NCI-H1694 (cell line): ENCODE results near the gene FRY.
"Not testable (repeated sequence)": the region's sequence is repeated elsewhere in the genome, so short reads cannot be mapped to it uniquely, and the experiment has no call there.

Experiments
- DNase-seq: peaks from one replicate; lab custom pipeline; 2025; lab: John Stamatoyannopoulos, UW

The FRY gene

GRCh38 chr13:32031025-32031814 lies at the start of gene FRY:
Gene FRY, plus strand, starts transcription at chr13:32031774. Its CDS starts 22 bp downstream, at chr13:32031796.
- peak; percentile 25 for DNase-seq

DNA sequence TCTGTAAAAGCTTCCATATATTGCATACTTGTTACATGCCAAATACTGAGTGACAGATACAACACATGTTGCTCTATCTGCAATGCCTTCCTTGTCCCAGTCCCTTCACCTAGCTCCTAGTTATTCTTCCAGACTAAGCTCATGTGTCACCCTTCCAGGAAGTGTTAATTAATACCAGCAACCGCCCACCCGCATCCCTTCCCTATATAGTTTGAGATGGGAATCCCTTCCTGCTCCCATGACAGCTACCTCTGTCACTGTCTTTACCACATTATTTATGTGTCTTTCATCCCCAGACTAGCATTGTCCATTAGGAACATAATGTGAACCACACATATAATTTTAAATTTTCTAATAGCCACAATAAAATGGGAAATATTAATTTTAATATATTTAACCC lies 49.5 kb upstream of the FRY start:
- no peak for DNase-seq

DNA sequence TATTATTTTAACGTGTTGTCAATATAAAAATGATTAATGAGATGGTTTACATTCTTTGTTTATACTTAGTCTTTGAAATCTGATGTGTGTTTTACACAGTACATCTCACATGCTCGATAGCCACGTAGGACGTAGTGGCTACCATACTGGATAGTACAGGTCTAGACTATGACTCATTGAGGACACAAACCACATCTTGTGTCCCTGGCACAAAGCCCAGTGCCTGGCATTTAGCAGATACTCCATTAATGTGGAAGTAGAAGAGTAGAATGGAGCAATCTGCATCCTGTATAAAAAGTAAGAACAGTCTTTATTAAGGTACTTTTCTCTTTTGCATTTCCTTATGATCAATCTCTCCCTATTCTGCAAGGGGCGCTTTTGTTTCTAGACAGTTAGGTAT lies 49.0 kb upstream of the FRY start:
- DNase-seq = peak; percentile 7

DNA sequence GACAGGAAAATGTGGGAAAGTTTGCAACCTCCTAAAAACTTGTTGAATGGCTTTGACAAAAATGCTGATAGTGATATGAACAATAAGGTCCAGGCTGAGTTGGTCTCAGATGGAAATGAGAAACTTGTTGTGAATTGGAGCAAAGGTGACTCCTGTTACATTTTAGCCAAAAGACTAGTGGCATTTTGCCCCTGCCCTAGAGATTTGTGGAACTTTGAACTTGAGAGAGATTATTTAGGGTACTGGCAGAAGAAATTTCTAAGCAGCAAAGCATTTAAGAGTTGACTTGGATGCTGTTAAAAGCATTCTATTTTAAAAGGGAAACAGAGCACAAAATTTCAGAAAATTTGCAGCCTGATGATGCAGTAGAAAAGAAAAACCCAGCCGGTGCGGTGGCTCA lies 47.9 kb upstream of the FRY start:
- not testable (repeated sequence) for DNase-seq

- DNase-seq = not testable (repeated sequence)
These were observed 47.2 kb upstream of the FRY start for GRCh38 chr13:31984388-31984787.

DNA sequence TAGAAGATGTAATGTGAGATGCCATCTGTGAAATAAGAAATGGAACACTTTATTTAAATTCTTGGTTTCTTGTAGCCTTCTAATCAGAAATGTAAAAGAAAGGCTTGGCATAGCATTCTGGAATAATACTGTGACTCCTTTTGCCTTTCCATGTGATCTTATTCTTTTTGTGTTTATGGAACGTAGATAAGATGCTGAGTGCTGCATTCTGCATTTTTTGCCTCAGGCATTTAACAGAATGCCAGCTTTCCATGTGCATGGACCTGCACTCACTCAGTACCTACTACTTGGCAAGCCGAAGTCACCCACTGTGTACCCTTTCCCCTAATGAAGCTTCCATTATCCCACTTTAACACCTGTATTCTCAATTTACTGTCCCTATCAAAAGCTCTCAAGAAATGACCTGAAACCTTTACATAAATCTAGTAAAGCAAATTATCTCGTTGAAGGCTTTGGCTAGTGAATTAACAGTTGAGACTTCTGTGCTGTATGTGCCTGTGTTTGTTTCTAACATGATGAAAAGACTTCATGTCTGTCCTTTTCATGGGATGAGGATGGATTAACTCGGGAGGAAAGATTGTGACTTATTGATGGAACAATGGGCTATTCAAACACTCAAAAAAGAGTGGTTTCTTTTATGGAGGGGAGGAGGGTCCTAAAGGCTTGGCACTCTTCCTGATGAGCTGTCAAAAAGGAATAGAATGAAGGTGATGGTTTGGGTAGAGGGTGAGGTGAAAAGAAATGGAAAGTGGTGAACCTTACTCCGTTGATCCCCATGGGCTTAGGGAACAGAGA lies 44.7 kb upstream of the FRY start:
- no peak for DNase-seq

GRCh38 chr13:31987535-31988170 lies 43.9 kb upstream of the FRY start:
- DNase-seq = no peak

DNA sequence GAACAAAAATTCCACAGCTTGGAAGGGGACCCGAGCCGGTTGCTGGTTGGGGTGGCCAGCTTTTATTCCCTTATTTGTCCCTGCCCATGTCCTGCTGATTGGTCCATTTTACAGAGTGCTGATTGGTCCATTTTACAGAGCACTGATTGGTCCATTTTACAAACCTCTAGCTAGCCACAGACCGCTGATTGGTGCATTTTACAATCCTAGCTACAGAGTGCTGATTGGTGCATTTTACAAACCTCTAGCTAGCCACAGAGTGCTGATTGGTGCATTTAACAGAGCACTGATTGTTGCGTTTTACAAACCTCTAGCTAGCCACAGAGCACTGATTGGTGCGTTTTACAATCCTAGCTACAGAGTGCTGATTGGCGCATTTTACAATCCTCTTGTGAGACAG lies 37.2 kb upstream of the FRY start:
- not testable (repeated sequence) for DNase-seq

- DNase-seq = no peak
These were observed 35.0 kb upstream of the FRY start for GRCh38 chr13:31996601-31997000.

DNA sequence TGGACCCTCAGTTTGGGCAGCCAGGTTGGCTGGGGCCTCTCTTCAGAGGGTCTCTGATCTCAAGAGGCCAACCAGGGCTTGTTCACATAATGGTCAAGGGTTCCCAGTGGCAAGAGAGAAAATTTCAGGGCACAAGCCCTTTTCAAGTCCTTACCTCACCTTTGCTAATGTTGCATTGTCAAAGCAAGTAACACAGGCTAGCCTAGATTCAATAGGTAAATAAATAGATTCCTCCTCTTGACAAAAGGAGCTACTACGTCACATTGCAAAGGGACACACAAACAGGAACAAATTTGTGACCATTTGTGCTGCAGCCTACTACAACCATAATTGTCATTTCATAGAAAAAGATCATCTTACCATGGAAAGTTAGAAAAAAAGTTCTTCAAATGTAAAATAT lies 33.9 kb upstream of the FRY start:
- DNase-seq = no peak

DNA sequence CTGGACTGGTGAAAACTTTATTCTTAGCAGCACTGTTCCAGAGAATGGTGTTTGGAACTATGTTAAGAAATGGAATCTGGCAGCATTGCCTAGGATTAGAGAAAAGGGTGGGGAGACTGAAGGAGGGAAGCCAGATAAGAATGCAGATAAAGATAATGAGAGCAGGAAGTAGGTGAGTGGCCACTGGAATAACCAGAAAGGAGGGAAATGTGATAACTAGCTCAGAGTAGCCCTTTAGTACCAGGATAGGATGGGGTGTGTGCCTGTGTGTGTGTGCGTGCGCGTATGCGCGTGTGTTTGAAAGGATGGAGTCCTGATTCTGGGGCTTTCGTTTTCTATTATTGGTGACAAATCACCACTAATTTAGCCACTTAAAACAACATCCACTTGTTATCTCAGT lies 33.4 kb upstream of the FRY start:
- DNase-seq = no peak

DNA sequence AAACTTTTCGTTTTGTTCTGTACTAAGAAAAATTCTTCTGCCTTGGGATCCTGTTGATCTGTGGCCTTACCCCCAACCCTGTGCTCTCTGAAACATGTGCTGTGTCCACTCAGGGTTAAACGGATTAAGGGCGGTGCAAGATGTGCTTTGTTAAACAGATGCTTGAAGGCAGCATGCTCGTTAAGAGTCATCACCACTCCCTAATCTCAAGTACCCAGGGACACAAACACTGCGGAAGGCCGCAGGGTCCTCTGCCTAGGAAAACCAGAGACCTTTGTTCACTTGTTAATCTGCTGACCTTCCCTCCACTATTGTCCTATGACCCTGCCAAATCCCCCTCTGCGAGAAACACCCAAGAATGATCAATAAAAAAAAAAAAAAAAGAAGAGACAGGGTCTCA lies 30.8 kb upstream of the FRY start:
- DNase-seq = not testable (repeated sequence)

GRCh38 chr13:32001154-32001768 lies 30.3 kb upstream of the FRY start:
- DNase-seq = no peak

DNA sequence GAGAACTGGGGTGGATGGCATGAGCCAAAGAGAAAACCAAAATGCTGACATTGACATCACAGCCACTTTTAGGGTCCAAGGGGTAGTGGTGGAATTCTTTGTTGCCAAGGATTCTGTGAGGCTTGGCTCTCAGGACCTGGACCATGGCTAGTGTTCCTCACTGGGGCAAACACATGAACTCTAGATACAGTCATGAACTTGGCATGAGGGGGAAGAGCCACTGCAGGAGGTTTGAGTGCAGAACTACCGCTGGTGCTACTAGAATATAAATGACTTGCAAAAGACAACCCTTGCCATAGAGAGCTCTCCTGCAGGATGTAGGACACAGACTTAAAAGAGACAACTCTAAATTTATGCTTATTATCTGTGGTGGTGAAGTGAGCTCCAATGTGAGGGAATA lies 29.8 kb upstream of the FRY start:
- no peak for DNase-seq

DNA sequence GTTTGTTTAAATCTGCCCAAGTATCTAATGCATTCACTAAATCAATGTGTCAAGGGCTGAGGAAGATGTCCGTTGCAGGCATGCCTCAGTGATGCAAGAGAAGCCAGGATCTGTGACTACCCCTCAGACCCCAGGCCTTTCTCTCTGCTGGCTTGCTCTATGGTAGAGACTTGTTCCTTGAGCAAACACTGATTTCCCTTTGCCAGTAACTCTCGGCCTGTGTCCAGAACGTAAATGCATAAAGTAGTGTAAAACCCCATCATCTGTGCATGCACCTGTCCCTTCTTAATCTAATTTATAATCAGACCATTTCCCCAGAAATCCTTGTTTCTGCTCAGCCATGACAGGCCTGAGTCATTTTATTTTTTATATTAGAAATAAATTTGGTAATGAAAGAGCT lies 28.7 kb upstream of the FRY start:
- no peak for DNase-seq

GRCh38 chr13:32007494-32007893 lies 24.1 kb upstream of the FRY start:
- DNase-seq = no peak

GRCh38 chr13:32008518-32009175 lies 22.9 kb upstream of the FRY start:
- no peak for DNase-seq

DNA sequence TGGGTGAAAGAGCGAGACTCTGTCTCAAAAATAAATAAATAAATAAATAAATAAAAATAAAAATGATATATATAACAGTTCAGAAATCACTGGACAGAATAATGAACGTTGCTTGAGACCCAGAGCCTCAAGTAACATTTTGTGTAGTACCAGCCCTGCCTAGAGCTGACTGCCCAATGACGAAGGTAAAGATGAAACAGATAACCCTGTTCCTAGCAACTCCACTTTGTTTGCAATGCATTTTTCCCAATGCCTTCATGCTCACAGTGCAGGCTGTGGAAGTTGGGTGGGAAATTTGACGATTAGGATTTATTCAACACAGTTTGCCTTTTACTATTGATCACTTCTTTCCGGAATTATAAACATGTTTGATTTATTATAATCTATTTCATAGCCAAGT lies 22.2 kb upstream of the FRY start:
- DNase-seq = no peak

- peak; percentile 81 for DNase-seq
These were observed 21.4 kb upstream of the FRY start for GRCh38 chr13:32010136-32010535.

DNA sequence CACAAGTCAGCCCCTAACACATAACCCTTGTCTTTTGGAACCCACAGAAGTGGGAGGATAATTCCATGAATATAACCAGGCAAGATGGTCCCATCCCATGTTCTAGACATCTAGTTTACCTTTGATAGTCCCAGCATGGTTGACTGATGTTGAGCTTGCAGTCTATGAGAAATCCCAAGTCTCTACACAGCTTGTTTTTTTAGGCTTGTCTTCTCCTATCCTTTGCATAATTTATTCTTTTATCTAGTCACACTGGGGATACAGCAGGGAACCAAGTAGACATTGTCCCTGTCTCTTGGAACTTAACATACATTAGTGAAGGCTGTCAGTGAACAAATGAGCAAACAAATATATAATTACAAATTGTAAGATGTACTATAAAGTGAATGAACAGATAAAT lies 19.6 kb upstream of the FRY start:
- no peak for DNase-seq

DNA sequence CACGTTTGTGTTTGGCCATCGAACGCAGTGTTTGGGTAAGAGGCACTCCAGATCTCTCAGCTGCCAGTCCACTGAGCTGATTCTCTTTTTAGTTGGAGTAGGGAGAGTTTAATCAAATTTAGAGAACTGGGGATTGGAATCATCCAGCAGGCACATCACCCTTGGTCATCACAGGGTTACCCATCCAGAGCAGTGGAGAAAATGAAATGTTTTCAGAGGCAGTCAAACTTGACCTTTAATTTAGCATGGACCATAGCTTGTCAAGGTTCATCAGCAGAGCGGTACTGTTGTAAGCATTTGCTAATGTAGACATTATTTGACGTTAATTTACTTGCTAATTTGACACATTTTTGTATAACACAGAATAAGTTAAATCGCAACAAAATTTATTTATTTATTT lies 18.4 kb upstream of the FRY start:
- no peak for DNase-seq

- DNase-seq = no peak
These were observed 15.5 kb upstream of the FRY start for GRCh38 chr13:32016119-32016518.
